ENCODE results near the gene UCKL1.

The UCKL1 gene

DNA sequence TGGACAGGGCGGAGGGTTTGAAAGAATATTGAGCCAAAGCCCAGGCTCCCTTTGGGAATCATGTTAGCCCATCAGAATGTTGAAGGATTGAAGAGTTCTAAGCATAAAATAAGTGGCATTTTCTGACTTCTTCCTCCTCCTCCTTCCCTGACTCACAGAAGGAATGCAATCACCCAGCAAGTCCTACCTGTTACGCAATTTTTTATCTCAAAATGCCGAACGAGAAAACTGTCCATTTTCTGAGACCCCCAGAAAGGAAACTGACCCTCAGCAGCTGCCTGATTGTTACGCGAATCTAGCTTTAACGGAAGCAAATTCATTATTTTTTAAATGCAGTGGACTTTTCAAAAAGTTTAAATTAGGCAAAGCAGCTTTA, 66.0 kb downstream of the UCKL1 start:
- DNase-seq (ENCODE audit: low spot score), result no peak

All from cerebellar cortex (tissue), 1 donor.